ENCODE results near the gene C10orf90.

DNA sequence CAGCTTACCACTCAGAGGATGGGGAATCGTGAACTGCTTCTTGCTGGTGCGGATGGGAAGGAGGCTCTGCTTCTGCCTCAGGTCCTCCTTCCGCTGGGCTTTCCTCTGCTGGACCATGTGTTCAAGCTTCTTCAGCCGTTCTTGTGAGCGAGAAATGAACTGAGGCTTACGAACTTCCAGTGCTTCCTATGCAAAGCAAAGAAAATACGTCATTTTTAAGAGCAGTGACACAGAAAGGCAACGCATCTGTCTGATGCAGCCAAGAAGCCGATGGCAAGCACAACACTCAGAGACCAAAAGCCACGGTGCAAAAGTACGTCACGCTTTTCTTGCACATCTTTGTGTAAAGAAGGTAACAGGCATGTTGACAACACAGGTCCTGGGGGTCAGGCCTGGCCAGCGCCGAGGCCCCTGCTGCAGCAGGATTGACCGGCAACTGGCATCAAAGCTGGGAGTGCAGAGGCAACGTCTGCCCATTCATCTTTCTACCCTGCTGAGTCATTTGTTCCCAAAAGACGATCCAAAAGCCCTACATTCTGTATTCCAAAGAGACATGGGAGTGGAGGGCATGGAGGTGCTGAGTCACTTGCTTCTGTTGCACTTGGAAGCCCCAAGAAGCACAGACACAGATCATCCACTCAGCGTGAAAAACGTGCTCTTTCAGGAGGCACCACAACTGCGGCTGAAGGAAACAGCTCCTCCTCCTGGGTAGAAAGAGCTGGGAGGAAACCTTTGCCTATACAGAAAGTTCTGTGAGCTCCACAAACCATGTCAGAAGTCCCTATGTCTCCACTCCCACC lies 211.3 kb downstream of the C10orf90 start:
- TF ChIP-seq, protein P1, sequence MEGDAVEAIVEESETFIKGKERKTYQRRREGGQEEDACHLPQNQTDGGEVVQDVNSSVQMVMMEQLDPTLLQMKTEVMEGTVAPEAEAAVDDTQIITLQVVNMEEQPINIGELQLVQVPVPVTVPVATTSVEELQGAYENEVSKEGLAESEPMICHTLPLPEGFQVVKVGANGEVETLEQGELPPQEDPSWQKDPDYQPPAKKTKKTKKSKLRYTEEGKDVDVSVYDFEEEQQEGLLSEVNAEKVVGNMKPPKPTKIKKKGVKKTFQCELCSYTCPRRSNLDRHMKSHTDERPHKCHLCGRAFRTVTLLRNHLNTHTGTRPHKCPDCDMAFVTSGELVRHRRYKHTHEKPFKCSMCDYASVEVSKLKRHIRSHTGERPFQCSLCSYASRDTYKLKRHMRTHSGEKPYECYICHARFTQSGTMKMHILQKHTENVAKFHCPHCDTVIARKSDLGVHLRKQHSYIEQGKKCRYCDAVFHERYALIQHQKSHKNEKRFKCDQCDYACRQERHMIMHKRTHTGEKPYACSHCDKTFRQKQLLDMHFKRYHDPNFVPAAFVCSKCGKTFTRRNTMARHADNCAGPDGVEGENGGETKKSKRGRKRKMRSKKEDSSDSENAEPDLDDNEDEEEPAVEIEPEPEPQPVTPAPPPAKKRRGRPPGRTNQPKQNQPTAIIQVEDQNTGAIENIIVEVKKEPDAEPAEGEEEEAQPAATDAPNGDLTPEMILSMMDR (IDR thresholded peaks at IDR 0.05): no peak
- no peak for TF ChIP-seq POLR2AphosphoS5 (IDR thresholded peaks at IDR 0.05)

Data from suprapubic skin (tissue), 3 donors.